RWPE1 (cell line): ENCODE data around the gene KIF3B.
"Not testable (repeated sequence)": the region's sequence is repeated elsewhere in the genome, so short reads cannot be mapped to it uniquely, and the experiment has no call there.

Experiments
- CTCF ChIA-PET: fragments of 350-600 bp; sonication (Branson Sonifier 250); formaldehyde crosslinking; extraction: SDS; loops from one replicate; lab custom pipeline; 2021; lab: Yijun Ruan, JAX
- POLR2A ChIA-PET: fragments of 400-600 bp; formaldehyde crosslinking; extraction: SDS; loops from one replicate; lab custom pipeline; 2020; ENCODE audit warnings: antibody characterized with exemption; ENCODE audit not compliant: low non-redundant PET; lab: Yijun Ruan, JAX
- DNase-seq: peaks from one replicate; pipeline ENCODE4 v3.0.0; 2012; ENCODE audit warnings: low spot score
- H3K27ac ChIP-seq: fragments of 450-650 bp; 2 replicates; pipeline ENCODE4 v1.5.1; 2017
- CTCF ChIP-seq: fragments of 450-650 bp; conservative IDR thresholded peaks from 2 replicates; pipeline ENCODE4 v1.5.1; 2017; ENCODE audit warnings: low read depth, mild to moderate bottlenecking

KIF3B gene

GRCh38 chr20:32244150-32244823 lies 33.2 kb upstream of the KIF3B start:
- CTCF ChIA-PET = no interaction called here
- no peak overlapping the region for H3K27ac ChIP-seq
- POLR2A ChIA-PET = no interaction called here
- no peak for DNase-seq
- TF ChIP-seq CTCF = no peak

- ChIA-PET CTCF (no interaction called here), POLR2A (no interaction called here)
- no peak overlapping the region for H3K27ac ChIP-seq
- TF ChIP-seq CTCF = no peak
- no peak for DNase-seq
Observed at GRCh38 chr20:32244959-32245358, 32.5 kb upstream of the KIF3B start.

GRCh38 chr20:32246208-32246607 lies 31.2 kb upstream of the KIF3B start:
- H3K27ac ChIP-seq, POLR2A ChIA-PET, DNase-seq: not testable (repeated sequence)
- CTCF ChIA-PET = interaction anchor here (0.7 kb wide), 1 partner anchor 154 kb away, joined by 5 read pairs; no protein-coding TSS in a partner anchor

GRCh38 chr20:32248043-32248442 lies 29.4 kb upstream of the KIF3B start:
- POLR2A ChIA-PET = no interaction called here
- CTCF ChIA-PET = interaction anchor here (0.6 to 0.7 kb wide), 3 partner anchors 26 to 216 kb away, joined by 3 to 4 read pairs (median 4); no protein-coding TSS in a partner anchor
- DNase-seq = no peak
- H3K27ac ChIP-seq = no peak overlapping the region
- no peak for TF ChIP-seq CTCF

- TF ChIP-seq CTCF = no peak
- no peak overlapping the region for H3K27ac ChIP-seq
- CTCF ChIA-PET = no interaction called here
- DNase-seq = no peak
- POLR2A ChIA-PET = no interaction called here
Observed at GRCh38 chr20:32249030-32249738, 28.3 kb upstream of the KIF3B start.

GRCh38 chr20:32251470-32251869 lies 26.0 kb upstream of the KIF3B start:
- no peak for DNase-seq
- ChIA-PET POLR2A (no interaction called here), CTCF (no interaction called here)
- H3K27ac ChIP-seq = no peak overlapping the region
- no peak for TF ChIP-seq CTCF

- CTCF ChIA-PET = no interaction called here
- POLR2A ChIA-PET = no interaction called here
- H3K27ac ChIP-seq = no peak overlapping the region
- no peak for DNase-seq
- TF ChIP-seq CTCF = no peak
Observed at GRCh38 chr20:32252189-32252588, 25.3 kb upstream of the KIF3B start.

- POLR2A ChIA-PET, H3K27ac ChIP-seq, DNase-seq: not testable (repeated sequence)
- CTCF ChIA-PET = interaction anchor here (1.0 kb wide), 1 partner anchor 23 kb away, joined by 4 read pairs; no protein-coding TSS in a partner anchor
Observed at GRCh38 chr20:32260973-32261372, 16.5 kb upstream of the KIF3B start.
